ENCODE results near the gene PRDM15.
A peak's percentile ranks its signal among the peaks of the same experiment; 100 is the strongest.
"Not testable (repeated sequence)": the region's sequence is repeated elsewhere in the genome, so short reads cannot be mapped to it uniquely, and the experiment has no call there.

PRDM15 gene

DNA sequence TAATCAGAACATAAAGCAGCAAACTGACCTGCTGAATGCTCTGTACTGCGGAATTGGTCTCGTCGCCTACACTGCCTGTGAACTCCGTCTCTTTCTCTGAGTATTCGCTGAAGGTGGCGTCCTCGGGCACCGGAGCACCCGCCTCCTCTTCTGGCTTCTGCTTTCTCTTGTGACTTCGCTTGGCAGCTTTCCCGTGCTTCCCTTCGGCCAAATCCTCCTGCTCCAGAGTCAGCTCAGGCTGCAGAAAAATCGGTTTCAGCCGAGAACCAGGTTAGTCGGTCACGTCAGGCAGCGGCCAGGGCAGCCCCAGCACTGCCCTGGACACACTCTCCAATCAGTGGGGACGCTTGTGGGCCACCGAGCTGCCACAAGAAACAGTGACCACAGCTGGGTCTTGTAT is 76.5 kb downstream of the PRDM15 start:
- no peak for DNase-seq

DNA sequence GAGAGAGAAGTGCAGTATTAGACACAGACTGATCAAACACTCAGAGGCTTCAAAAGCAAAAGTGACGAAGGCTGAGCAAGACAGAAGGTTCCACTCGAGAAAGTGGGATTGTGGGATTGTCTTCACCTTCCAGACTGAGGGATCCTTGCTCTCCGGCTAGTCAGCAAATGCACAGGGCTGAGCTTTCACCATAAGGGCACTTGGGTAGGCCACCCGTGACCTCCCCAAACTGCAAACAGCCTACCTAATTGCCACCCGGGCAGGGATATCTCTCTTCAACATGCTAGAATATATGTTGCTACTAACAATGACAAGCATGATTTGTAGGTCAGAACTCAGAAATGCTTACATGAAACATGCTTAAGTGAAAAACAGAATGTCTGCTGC is 77.0 kb downstream of the PRDM15 start:
- no peak for DNase-seq

DNA sequence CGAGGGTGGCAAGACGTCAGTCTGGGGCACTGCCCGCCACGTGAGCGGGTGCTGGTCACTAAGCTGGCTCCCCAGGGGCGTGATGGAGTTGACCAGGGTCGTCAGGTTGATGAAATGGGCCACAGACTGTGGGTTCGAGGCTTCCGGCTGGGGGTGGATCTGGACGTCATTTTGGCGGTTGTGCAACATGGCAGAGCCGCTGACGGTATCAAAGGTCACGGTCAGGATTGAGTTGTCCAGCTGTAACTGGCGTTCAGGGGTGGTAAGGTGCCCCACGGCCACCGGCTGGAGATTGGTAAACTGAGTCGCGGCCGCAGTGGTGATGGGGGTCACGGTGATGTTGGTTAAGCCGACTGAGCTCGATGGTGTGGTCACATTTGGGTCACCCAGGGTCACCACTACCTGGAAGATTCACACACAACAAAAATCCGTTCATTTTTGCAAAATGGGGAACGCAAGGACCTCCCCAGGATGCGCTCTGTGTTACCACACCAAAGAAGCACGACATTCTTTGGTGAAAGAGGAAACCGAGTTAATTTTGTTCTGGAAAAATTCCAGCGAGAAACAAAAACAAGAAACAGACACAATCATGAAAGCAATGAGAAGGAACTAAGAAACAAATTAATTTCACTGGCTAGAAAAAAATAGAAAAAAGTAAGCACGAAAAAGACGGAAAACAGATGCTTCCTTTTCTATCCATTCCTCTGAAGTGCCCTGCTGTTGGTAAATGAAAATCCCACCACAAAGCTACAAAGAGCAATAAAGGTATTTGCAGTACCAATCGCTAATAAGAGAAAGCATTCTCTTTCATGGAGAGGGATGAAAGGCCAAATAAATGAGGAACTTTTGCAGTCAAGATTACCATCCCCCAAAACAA is 77.6 kb downstream of the PRDM15 start:
- DNase-seq: peak; percentile 10

DNA sequence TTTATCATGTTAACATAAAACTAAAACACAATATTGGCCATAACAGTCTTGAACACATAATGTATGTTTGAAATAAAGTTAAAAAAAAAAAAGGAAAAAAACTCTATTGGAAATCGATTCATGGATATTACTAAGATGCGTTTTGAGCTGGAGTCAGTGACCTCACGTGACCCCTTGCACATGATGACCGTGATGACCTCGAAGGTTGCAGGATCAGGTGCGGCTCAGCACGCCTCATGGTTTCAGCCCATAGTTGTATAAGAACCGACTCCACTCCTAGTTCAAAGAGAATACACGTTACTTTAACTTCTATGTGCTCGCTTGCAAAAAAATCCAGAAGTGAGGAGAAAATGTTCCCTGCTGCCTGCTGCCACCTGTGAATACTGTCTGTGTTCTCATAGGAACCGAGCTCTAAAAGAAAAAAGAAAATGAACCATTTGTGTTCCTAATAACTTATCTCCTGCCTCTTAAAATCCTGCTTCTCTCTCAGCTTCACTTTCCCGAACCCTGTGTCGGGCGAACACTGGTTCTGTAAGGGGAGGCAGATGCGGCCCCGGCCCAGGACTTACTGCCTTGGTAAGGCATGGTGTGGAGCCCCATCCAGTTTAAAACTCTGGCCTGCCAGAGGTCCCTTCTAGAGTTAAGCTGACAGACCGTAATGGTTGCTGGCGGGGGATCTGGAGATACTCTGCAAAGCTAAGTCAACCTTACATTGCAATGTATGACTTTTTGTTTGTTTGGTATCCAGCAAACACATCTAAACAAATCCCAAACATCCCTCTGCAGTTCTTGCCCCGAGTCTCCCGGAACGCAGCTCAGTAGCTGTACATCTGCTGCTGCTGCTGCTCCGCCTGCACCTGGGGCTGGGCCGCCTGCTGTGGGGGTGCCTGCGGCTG is 78.5 kb downstream of the PRDM15 start:
- no peak for DNase-seq

DNA sequence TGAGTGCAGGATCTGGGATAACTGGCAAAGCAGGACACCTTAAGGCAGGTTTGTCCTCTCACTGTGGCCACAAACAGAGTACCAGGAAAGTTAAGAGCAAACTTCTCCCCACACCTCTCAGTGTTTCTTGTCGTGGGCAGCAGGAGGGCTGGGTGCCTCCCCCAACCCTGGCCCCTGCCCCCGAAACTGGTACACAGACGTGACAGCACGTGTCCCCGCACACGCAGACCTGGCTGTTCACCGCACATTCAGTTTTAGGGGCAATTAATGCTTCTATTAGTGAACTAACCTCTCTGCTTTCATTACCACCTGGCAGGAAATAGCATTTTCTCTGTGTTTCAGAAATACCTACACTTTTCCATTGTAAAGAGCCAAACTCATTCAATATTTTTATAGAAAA is 79.4 kb downstream of the PRDM15 start:
- no peak for DNase-seq

DNA sequence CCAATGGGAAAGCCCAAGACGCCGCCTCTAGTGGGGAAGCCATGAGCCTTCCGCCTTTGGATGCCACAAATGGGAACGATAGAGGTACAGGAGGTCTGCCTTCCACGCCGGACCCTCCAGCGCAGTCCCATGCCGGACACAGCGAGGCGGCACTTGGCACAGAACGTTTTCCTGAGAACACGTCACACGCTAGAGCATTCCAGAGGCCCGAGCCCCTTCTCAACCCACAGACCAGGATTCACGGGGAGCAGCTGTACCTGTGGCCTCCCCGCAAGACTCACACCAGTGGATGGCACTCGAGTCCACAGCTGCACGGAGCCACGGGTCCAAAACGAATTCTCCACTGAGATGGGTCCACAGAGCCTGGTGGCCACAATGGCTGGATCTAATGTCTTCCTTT is 80.8 kb downstream of the PRDM15 start:
- DNase-seq: no peak

DNA sequence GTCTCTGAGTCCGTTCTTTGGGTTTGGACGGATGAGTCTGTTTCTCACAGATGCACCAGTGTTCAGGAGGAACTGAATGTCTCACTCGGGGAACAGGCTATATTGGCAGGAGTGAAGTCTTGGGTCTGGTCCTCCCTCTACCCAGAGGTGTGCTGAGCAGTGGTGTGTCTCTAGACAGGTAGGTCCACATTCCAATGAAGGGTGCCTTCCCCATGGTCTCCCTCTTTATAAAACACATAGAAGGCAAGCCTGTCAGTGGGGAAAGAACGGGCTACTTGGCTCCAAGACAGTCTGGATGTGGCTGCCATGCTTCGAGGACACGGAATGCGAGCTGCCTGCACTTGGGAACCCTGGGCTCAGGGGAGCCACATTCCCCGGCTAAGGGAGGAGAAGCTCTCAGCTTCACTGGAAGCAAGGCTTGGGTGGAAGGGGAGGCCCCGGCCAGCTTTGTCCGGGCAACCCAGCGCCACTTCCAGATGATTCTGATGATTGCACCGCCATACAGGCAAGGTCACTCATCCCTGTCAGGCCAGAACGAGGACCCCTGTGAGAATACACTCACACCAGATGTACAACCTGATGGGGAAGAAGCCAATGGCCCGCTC is 82.6 kb downstream of the PRDM15 start:
- no peak for DNase-seq

DNA sequence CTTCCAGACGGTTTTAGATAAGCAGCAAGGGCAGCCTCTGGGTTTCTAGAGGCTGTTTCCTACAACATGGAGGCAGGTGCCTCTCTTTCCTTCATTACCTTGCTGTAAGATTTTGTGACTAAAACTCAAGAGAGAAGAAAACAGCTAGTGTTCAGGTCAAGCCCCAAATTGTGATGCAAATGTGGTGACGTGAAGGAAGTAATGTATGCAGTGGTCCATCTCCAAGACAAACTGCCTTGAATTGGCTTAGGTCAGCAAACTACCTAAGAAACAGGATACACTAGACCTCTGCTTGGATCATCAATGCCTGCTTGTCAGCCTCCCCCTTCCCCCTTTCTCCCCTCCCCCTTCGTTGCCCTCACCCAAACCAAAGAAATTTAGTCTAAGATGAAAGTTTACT is 83.4 kb downstream of the PRDM15 start:
- DNase-seq: no peak

DNA sequence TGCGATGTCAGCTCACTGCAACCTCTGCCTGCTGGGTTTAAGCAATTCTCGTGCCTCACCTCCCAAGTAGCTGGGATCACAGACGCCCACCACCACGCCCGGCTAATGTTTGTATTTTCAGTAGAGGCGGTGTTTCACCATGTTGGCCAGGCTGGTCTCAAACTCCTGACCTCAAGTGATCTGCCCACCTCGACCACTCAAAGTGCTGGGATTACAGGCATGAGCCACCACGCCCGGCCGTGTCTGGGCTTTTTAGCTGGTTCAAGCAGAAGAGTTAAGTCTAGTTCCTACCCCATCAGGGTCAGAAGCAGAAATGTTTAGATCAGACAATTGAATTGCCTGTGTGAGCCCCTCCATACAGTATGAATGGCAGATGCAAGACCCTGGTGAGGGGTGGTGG is 84.5 kb downstream of the PRDM15 start:
- DNase-seq: no peak

DNA sequence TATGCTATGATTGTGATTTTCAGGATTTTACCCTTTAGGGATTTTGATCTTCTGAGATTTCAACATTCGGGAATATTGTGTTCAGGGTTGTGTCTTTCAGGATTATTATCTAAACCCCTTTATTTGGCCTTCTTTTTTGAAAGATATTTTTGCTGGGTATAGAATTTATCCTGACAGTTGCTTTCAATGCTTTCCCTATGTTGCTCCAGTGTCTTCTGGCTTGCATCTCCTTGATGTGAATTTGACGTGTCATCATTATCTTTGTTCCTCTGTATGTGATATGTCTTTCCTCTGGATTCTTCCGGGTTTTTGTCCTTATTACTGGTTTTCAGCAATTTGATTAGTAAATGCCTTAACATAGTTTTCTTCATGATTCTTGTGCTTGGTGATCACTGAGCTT is 86.4 kb downstream of the PRDM15 start:
- no peak for DNase-seq

DNA sequence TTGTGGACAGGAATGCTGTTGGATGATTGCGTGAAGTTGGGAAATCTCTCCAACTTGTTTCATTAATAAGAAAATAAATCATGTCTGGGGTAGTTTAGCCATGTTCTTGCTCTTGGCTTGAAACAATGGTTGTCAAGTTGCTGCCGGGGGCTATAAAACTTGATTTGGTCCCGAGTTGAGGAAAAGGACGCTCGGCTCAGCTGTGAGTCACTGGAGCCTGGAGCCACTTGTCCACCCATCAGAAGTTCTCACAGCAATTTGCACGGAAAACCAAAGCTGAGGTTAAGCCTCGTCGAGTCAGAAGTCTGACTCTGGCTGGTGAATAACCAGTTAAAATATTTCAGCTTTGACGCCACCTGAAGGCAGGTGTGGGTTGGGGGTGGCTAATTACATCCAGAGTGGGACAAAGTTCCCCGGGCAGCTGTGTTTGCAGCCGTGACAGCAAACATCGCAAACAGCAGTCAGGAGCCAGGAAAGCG is 92.6 kb downstream of the PRDM15 start:
- DNase-seq: no peak

DNA sequence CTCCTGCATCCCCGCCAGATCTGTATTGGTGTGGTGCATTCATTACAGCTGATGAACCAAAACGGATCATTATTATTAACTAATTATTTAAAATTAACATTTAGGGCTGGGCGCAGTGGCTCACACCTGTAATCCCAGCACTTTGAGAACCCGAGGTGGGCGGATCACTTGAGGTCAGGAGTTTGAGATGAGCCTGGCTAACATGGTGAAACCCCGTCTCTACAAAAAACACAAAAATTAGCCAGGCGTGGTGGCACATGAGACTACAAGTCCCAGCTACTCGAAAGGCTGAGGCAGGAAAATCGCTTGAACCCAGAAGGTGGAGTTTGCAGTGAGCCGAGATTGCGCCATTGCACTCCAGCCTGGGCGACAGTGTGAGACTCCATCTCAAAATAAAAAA is 93.9 kb downstream of the PRDM15 start:
- DNase-seq: not testable (repeated sequence)

DNA sequence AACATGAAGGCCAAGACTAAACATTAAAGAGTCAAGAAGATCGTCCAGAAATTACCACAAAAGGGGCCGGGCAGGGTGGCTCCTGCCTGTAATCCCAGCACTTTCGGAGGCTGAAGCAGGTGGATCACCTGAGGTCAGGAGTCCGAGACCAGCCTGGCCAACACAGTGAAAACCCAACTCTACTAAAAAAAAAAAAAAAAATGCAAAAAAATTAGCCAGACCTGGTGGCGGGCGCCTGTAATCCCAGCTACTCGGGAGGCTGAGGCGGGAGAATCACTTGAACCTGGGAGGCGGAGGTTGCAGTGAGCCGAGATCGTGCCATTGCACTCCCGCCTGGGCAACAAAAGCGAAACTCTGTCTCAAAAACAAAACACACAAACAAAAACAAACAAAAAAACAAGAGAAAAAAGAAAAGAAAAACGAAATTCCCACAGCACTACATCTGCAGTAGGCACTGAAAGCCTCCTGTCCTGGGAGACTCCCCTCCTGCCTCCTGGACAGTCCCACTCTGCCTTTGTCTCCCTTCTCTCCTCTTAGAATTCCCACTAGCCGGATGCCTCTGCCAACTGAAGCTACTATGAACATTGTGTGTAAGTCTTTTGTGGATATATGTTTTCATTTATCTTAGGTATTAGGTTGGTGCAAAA is 94.6 kb downstream of the PRDM15 start:
- DNase-seq: no peak

DNA sequence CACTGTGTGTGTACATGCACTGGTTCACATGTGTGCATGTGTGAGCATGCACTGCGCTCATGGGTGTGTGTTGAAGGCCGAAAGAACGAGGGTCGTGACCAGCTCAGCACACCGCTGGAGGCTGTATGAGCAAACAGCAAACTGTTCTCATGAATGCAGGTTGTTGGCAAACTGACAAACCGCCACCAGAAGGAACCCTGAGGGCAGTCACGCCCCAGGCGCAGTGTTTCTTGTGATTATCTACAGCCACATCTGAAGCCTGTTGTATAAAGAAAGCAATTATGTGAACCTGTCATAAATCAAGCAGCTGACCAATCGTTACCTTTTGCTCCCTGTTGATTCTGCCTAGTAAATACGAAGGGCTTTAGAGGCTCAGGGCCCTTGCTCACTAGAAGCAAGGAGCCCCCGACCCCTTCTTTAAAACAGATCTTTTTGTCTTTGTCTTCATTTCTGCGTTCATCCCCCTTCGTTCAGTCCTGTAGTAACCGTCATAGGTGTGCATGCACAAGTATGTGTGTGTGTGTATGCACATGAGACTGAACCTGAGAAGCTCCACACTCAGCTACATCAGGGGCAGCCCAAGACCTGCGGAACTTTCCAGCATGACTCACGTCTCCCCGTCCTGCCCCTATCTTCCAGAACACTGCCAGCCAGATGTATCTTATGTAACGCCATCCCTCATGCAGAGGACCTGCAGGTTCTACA is 95.5 kb downstream of the PRDM15 start:
- DNase-seq: peak; percentile 96

DNA sequence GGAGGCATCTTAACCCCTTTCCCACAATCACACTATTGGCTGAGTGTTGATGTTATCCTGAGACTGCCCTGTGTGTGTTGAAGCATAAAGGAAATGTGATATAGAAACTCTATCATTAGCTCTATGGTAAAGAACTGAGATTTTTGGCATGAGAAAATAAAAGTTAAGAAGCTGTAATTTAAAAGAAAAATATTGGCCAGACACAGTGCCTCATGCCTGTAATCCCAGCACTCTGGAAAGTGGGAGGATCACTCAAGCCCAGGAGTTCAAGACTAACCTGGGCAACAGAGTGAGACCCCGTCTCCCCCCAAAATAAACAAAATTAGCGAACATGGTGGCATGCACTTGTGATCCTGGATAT is 98.1 kb downstream of the PRDM15 start:
- no peak for DNase-seq

DNA sequence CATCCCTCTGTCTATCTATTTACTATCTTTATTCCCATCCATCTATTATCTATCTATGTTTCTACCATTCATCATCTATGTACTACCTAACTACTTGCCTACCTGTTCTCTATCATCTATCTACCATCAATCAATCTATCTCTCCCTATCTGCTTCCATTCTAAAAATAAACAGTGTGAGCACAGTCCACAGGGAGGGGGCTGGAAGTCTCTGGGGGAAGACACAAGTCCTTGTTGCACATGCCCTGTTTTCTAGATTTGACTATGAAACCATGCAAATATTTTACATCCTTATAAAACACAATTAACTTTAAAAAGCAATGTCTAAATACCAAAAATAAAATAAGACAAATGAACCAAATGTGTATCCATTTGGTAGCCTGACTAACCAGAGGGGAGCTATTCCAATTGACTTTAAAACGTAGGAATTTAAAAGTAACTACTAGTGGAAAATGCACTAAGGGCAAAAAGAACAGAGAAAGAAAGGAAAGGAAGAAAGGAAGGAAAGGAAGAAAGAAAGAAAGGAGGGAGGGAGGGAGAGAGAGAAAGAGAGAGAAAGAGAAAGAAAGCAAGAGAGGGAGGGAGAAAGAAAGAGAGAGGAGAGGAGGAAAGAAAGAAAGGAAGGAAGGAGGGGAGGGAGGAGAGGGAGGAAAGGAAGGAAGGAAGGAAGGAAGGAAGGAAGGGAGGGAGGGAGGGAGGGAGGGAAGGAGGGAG is 98.7 kb downstream of the PRDM15 start:
- DNase-seq: no peak

DNA sequence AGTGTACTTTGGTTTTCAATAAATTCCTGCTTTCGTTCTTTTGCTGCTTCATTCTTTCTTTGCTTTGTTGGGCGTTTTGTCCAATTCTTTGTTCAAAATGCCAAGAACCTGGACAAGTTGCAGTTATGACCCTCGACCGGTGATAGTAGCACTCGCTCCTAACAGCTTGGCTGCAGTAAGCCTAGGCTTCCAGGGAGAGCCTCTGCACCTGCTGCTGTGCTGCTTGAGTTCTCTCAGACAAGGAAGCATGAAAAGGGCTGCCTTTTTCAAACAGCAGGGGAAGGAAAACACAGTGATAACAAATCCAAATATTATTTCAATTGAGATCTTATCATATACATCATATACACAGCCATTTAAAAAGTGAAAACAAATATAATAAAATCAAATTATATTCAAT is 99.5 kb downstream of the PRDM15 start:
- no peak for DNase-seq

DNA sequence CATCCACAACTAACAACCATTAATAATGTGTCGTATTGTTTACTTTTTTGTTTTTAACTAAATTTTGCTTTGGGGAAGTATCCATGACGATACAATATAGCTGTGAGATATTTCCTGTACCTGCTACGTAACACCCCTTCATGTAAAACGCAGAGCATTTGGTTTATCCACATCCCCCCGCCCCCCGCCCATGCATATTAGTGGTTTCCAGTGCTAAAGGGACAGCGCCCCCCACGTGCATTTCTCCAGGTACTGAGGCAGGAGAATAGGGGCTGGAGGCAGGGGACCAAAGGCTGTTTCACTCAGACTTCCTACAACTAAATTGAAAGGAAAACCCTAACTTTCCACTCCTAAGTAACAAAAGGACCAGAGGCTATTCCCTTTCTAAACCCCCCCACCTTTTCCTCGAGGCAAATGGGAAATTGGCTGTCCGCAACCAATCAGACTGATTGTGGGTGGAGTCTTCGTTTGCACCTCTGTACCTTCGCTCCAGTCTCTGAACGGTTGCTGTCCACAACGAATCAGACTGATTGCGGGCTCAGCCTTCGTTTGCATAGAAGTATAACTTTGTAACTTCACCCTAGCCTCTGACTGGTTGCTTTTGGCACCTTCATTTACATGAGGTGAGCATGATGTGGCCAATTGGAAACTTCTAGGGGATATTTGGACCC is 100.1 kb downstream of the PRDM15 start:
- DNase-seq: no peak

DNA sequence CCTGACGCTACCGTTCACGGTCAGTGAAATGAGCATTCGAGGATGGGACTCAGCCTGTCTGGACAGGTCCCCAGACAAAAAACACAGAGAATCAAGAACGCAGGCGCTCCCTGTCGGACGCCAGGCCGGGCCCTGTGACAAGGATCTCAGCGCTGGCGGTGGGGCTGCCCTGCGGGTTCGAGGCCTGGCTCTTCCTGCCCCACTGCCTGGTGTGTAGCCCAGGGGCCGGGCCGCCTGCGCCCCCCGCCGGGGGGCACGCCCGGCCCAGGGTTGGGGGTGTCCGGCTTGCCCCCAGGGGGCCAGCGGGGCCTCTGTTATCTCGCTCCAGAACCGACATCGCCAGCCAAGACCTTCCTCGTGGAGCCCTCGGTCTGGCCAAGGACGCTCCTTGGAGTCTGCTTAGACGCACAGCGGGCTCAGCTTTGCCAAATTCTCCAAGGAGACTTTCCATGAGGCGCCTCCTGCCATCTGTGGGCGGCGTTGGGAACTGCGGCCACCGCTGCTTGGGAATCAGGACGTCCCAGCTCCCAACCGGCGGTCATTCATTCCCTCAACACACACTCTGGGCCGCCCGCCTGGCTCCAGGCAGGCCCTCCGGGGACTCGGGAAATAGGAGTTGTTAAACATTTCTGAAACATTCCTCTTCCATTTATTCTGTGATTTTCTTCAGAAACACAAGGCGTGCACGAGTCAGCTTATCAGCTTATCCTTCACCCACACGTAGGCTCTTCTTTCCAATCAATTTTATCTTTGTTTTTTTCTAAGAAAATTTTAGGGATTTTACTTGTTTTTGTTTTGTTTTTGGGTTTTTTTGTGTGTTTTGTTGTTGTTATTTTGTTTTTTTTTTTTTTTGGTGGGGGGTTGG is 101.0 kb downstream of the PRDM15 start:
- peak; percentile 62 for DNase-seq

DNA sequence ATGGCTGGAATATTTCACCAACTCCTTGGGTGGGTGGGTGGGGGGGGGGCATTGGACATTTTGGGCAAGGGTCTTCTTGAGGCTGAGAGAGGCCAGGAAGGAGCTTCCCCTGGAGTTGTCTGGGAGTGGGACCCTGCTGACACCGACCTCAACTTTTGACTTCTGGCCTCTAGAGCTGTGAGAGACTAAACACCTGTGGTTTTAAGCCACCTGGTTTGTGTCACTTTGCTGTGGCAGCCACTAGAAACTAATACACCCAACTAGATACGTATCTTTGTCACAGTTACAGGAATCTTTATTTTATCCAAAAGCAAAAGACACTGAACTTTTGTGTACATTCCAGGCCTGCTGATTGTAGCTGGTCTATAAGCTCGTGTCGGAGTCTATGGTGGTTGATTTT is 102.4 kb downstream of the PRDM15 start:
- no peak for DNase-seq
